K562 (cell line): Measurements from ENCODE around the gene HHLA2. TPM values are rescaled to one million over a fixed set of nuclear protein-coding genes. Genes with fewer than 3 reads are reported as not detected.

Source experiments
- ATAC-seq: fragments of 200-7000 bp; cut with Tn5 transposase; 3 replicates; pipeline ENCODE4 v1.9.1; 2020; ENCODE audit warnings: moderate library complexity
- BruUV-seq: library from RNA; stranded (reverse); fragments of 400-500 nt; replicated peaks from 2 replicates; lab custom pipeline; 2021; lab: Mats Ljungman, UMichigan
- CTCF ChIA-PET: fragments of 300-600 bp; formaldehyde crosslinking; extraction: SDS; loops from one replicate; lab custom pipeline; 2021; ENCODE audit warnings: low intra/inter-chr PET ratio; lab: Yijun Ruan, JAX
- POLR2A ChIA-PET: fragments of 300-600, 350-650 bp; sonication (Branson Sonifier 250); formaldehyde crosslinking; extraction: SDS; loops from one replicate; lab custom pipeline; 2021; ENCODE audit warnings: antibody characterized with exemption, inconsistent platforms; lab: Yijun Ruan, JAX
- DNase-seq, 4 experiments: peaks; one replicate each; pipeline versions ENCODE4 v3.0.0 to v3.0.0-alpha.2; 2011 to 2018; ENCODE audit warnings: low spot score in 3 of 4, mixed read lengths in 3 of 4; ENCODE audit errors: extremely low read depth in 1 of 4
- FAIRE-seq: peaks from 2 replicates; lab custom pipeline; 2011; peaks lifted over from hg19 to GRCh38; lab: Jason Lieb, UNC
- H2AFZ ChIP-seq: 2 replicates; pipeline ENCODE4 v1.6.0; 2011; ENCODE audit warnings: low read depth, low read length, control low read depth, inconsistent platforms
- H3K27ac ChIP-seq: fragments of 200-600 bp; 3 replicates; pipeline ENCODE4 v1.8.0; 2011; ENCODE audit warnings: low read depth, mild to moderate bottlenecking, control low read depth, inconsistent platforms, low read length, moderate library complexity, mixed read lengths; ENCODE audit errors: extremely low read depth
- H3K27me3 ChIP-seq, 2 experiments: fragments of 300-600 bp in 1 of 2; 2 replicates in 1 of 2; 3 replicates in 1 of 2; pipeline versions ENCODE4 v1.6.0 to v1.8.0; 2011; ENCODE audit warnings: inconsistent platforms in 2 of 2, low read length in 2 of 2, mild to moderate bottlenecking in 1 of 2, mixed read lengths in 1 of 2, moderate library complexity in 1 of 2; ENCODE audit not compliant: control insufficient read depth in 2 of 2, insufficient read depth in 2 of 2
- H3K36me3 ChIP-seq: fragments of 300-600 bp; 3 replicates; pipeline ENCODE4 v1.8.0; 2011; ENCODE audit warnings: mild to moderate bottlenecking, low read length, inconsistent platforms; ENCODE audit not compliant: control insufficient read depth, insufficient read depth
- H3K4me1 ChIP-seq, 2 experiments: fragments of 200-600 bp in 1 of 2; replicated peaks in 1 of 2; 2 replicates in 1 of 2; 3 replicates in 1 of 2; pipeline versions ENCODE4 v1.5.1 to v1.8.0; 2011; ENCODE audit warnings: inconsistent platforms in 2 of 2, low read length in 2 of 2, mild to moderate bottlenecking in 1 of 2, mixed read lengths in 1 of 2, moderate library complexity in 1 of 2; ENCODE audit not compliant: control insufficient read depth in 2 of 2, insufficient read depth in 2 of 2
- H3K4me2 ChIP-seq: 2 replicates; pipeline ENCODE4 v1.6.1; 2011; ENCODE audit warnings: low read length, control low read depth, inconsistent platforms, mixed read lengths; ENCODE audit not compliant: insufficient read depth
- H3K4me3 ChIP-seq: fragments of 200-600 bp; sonication (generic), shearing (Covaris generic); 2 replicates; pipeline ENCODE4 v1.5.1; 2016; ENCODE audit warnings: control low read depth, inconsistent platforms
- H3K79me2 ChIP-seq: fragments of 200-600 bp; 3 replicates; pipeline ENCODE4 v1.8.0; 2011; ENCODE audit warnings: low read length, inconsistent platforms; ENCODE audit not compliant: control insufficient read depth, insufficient read depth
- H3K9ac ChIP-seq, 2 experiments: 2 replicates each; pipeline versions ENCODE4 v1.6.0 to v1.6.1; 2011; ENCODE audit warnings: low read depth in 2 of 2, low read length in 2 of 2, control low read depth in 1 of 2, inconsistent platforms in 1 of 2, mild to moderate bottlenecking in 1 of 2, mixed read lengths in 1 of 2; ENCODE audit not compliant: insufficient read depth in 1 of 2
- H3K9me1 ChIP-seq: one replicate; pipeline ENCODE4 v1.6.0; 2011; ENCODE audit warnings: inconsistent platforms, mild to moderate bottlenecking, low read length, moderate library complexity; ENCODE audit not compliant: control insufficient read depth, insufficient read depth
- H3K9me3 ChIP-seq: replicated peaks from 2 replicates; pipeline ENCODE4 v1.5.1; 2011; ENCODE audit warnings: low read depth, low read length, inconsistent platforms; ENCODE audit not compliant: control insufficient read depth, insufficient read depth
- H4K20me1 ChIP-seq: replicated peaks from 2 replicates; pipeline ENCODE4 v1.6.1; 2011; ENCODE audit warnings: low read length, inconsistent platforms, mixed read lengths; ENCODE audit not compliant: control insufficient read depth, insufficient read depth
- HDAC2 ChIP-seq: fragments of 450-650 bp; IDR thresholded peaks from 2 replicates; pipeline ENCODE4 v1.6.1; 2016; ENCODE audit warnings: mild to moderate bottlenecking
- PHF20 ChIP-seq: fragments of 450-650 bp; IDR thresholded peaks from 2 replicates; pipeline ENCODE4 v1.6.1; 2018; ENCODE audit not compliant: partially characterized antibody
- PPARD ChIP-seq: fragments of 250-450 bp; sonication (Bioruptor Pico); IDR thresholded peaks from 2 replicates; pipeline ENCODE4 v1.8.0; 2022; ENCODE audit warnings: inconsistent platforms, mild to moderate bottlenecking, moderate library complexity
- SP1 ChIP-seq: sonication (generic); formaldehyde crosslinking; IDR thresholded peaks from 2 replicates; pipeline ENCODE4 v1.8.1; 2022; ENCODE audit warnings: mild to moderate bottlenecking, missing genetic modification reagents
- SUPT5H ChIP-seq: fragments of 450-650 bp; IDR thresholded peaks from 2 replicates; pipeline ENCODE4 v1.6.1; 2016
- ZFP1 ChIP-seq: fragments of 450-650 bp; formaldehyde crosslinking; IDR thresholded peaks from 2 replicates; pipeline ENCODE4 v1.4.0; 2020; ENCODE audit warnings: mild to moderate bottlenecking, mixed read lengths
- ZFP91 ChIP-seq: sonication (generic); formaldehyde crosslinking; IDR thresholded peaks from 2 replicates; pipeline ENCODE4 v1.8.0; 2022; ENCODE audit warnings: mild to moderate bottlenecking, missing genetic modification reagents
- ZNF175 ChIP-seq: fragments of 200-800 bp; sonication (Bioruptor generic); IDR thresholded peaks from 2 replicates; pipeline ENCODE4 v1.6.1; 2016; ENCODE audit warnings: low read depth, mild to moderate bottlenecking, missing genetic modification characterization, missing compliant biosample characterization
- ZNF589 ChIP-seq: fragments of 200-800 bp; sonication (Bioruptor generic); IDR thresholded peaks from 2 replicates; pipeline ENCODE4 v1.6.1; 2016; ENCODE audit warnings: low read depth, missing genetic modification characterization, missing compliant biosample characterization
- WGBS: fragments of 100-300 bp; shearing (Covaris generic); methylation state at CpG from one replicate; pipeline ENCODE4 v1.1.6; 2016; ENCODE audit warnings: low coverage, mixed read lengths; ENCODE audit not compliant: insufficient coverage; ENCODE audit errors: missing lambda C conversion rate; 5-methylcytosine and 5-hydroxymethylcytosine counted together
- in situ Hi-C: fragments of 300-500 bp; cut with MboI; formaldehyde crosslinking; loops from 4 replicates; pipeline ENCODE4 v1.15.0; 2018; ENCODE audit warnings: inconsistent platforms, mixed read lengths
- intact Hi-C: fragments of 100-400 bp; cut with micrococcal nuclease; formaldehyde crosslinking; loops from 2 replicates; pipeline ENCODE4 v1.14.2; 2022
- polyA plus RNA-seq, 8 experiments: library from polyadenylated mRNA; depleted of rRNA in 4 of 8; stranded (reverse) in 5 of 8; unstranded in 3 of 8; fragments of >200 nt; fragmentation: Nextera tagmentation in 2 of 8; fragmentation: Illumina TruSeq in 1 of 8; extraction: Ambion mirVana in 2 of 8; extraction: Trizol in 1 of 8; gene quantifications; 2 replicates each; pipeline versions ENCODE4 v1.2.1 to v1.2.3, GENCODE V29; 2011 to 2014; ENCODE audit warnings: inconsistent platforms in 1 of 8, missing spikeins in 1 of 8
- total RNA-seq, 7 experiments: library from RNA; depleted of rRNA in 6 of 7; stranded (reverse); fragments of >200 nt in 6 of 7; fragmentation: Illumina TruSeq in 2 of 7; extraction: Trizol in 2 of 7; gene quantifications; 2 replicates each; pipeline versions ENCODE4 v1.2.1 to v1.2.3, GENCODE V29; 2011 to 2021; ENCODE audit warnings: low replicate concordance in 1 of 7
- TF ChIP-seq, protein P1 (sequence below): sonication (generic); formaldehyde crosslinking; IDR thresholded peaks from 2 replicates; pipeline ENCODE4 v1.8.1; 2023; ENCODE audit warnings: mild to moderate bottlenecking, missing genetic modification reagents

The HHLA2 gene
- total and polyA plus RNA-seq, 9 of the 15 experiments (the other 6 are each of a cell fraction or from before 2014, with no cell fraction given): 0.04 TPM; not detected in 7

DNA sequence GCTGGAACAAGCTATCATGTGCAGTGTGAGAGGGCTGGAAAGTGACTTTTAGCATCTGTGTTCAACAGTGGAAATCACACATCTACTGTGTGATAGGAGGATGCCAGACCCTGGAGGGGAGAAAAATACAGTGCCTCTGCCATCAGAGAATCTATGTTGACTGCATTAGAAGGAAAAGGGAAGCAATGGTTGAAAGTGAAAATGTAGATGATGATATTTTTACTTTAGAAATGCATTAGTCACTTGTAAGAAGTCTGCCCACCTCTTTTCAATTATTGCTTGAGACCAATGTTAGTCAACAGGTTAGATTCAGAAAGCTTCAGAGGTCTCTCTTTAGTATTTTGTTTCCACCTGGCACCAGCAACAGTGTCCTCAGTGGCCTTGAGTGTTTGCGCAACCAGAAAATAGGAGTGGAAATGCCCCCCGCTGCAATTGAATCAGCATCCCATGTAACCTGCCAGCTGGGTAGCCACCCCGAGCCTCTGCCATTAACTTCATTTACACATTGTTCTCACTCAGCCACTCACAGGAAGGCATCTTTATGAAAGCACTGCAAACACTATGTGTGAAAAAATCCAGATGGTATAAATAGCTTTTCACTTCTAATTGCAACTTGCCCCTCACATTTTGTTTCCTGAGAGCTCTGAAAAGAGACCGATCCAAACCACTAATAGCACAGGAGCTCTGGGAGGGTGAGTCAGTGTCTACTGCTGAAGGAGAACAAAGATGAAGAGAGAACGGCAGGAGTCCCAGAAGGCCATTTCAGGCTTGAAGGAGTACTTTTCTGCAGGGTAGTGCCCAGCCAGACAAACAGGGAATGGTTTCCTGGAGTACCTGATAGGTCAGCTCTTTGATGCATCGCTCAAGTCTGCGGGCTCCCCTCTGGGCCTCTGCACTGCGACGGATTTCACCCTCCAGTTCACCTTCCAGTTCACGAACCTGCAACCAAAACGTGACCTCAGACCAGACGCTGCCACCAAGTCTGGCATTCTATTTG is 92.1 kb downstream of the HHLA2 start:
- Histone ChIP-seq H3K9me1 (no peaks in the 10 kb centered on the region), H3K4me1 (peaks cover 0 to 3% of the 10 kb centered on the region in 2 experiments; a peak in 1 of 5 replicates), H3K36me3 (no peaks in the 10 kb centered on the region), H3K4me2 (no peak overlapping the region), H2AFZ (no peak overlapping the region), H3K27ac (no peak overlapping the region), H4K20me1 (no peaks in the 10 kb centered on the region), H3K4me3 (no peak overlapping the region), H3K9ac (no peak overlapping the region), H3K79me2 (no peaks in the 10 kb centered on the region), H3K9me3 (no peaks in the 10 kb centered on the region), H3K27me3 (no peaks in the 10 kb centered on the region; a peak in 2 of 5 replicates)
- in situ Hi-C loops: no loop called here
- ChIA-PET POLR2A (no interaction called here), CTCF (no interaction called here)
- no TSS peak for BruUV-seq
- 12% methylated on average over 10 of the region's 12 CpGs for whole genome bisulfite sequencing
- no peak for DNase-seq
- intact Hi-C loops: no loop called here
- no peak for FAIRE-seq
- ATAC-seq: no peak
- TF ChIP-seq PPARD (CRISPR knock-in tag): no peak
- TF ChIP-seq SUPT5H: no peak
- TF ChIP-seq ZNF175 (CRISPR knock-in tag): no peak
- TF ChIP-seq ZNF589: no peak
- TF ChIP-seq ZFP91 (CRISPR knock-in tag): no peak
- TF ChIP-seq PHF20: no peak
- no peak for TF ChIP-seq ZFP1 (CRISPR knock-in tag)
- TF ChIP-seq, protein P1, sequence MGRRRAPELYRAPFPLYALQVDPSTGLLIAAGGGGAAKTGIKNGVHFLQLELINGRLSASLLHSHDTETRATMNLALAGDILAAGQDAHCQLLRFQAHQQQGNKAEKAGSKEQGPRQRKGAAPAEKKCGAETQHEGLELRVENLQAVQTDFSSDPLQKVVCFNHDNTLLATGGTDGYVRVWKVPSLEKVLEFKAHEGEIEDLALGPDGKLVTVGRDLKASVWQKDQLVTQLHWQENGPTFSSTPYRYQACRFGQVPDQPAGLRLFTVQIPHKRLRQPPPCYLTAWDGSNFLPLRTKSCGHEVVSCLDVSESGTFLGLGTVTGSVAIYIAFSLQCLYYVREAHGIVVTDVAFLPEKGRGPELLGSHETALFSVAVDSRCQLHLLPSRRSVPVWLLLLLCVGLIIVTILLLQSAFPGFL (CRISPR knock-in tag): no peak
- no peak for TF ChIP-seq HDAC2
- no peak for TF ChIP-seq SP1 (CRISPR knock-in tag)
